GM18508 (cell line): Measurements from ENCODE around the gene ELMO1.

ENCODE experiments used
- ATAC-seq: cut with Tn5 transposase; IDR thresholded peaks from one replicate; pipeline ENCODE4 v1.9.1; 2021; ENCODE audit warnings: moderate number of reproducible peaks; ENCODE audit not compliant: insufficient read depth, unreplicated experiment

The ELMO1 gene

GRCh38 chr7:36944838-36945237 lies 503.8 kb downstream of the ELMO1 start:
- ATAC-seq: no peak

- ATAC-seq: no peak
These were observed 504.9 kb downstream of the ELMO1 start for GRCh38 chr7:36943591-36944435.

- no peak for ATAC-seq
These were observed 505.7 kb downstream of the ELMO1 start for GRCh38 chr7:36942955-36943354.

- ATAC-seq: no peak
These were observed 506.1 kb downstream of the ELMO1 start for GRCh38 chr7:36942541-36942940.

- ATAC-seq: no peak
These were observed 506.6 kb downstream of the ELMO1 start for GRCh38 chr7:36942025-36942424.

- ATAC-seq: no peak
These were observed 507.3 kb downstream of the ELMO1 start for GRCh38 chr7:36941359-36941758.

GRCh38 chr7:36939816-36940215 lies 508.8 kb downstream of the ELMO1 start:
- no peak for ATAC-seq

GRCh38 chr7:36937754-36938563 lies 510.7 kb downstream of the ELMO1 start:
- no peak for ATAC-seq

GRCh38 chr7:36931892-36932291 lies 516.8 kb downstream of the ELMO1 start:
- ATAC-seq: no peak

GRCh38 chr7:36929791-36930190 lies 518.9 kb downstream of the ELMO1 start:
- no peak for ATAC-seq

GRCh38 chr7:36928718-36929117 lies 519.9 kb downstream of the ELMO1 start:
- ATAC-seq: no peak

- no peak for ATAC-seq
These were observed 520.4 kb downstream of the ELMO1 start for GRCh38 chr7:36928311-36928710.

- no peak for ATAC-seq
These were observed 523.0 kb downstream of the ELMO1 start for GRCh38 chr7:36925691-36926090.

- ATAC-seq: no peak
These were observed 523.5 kb downstream of the ELMO1 start for GRCh38 chr7:36925207-36925606.

- no peak for ATAC-seq
These were observed 524.7 kb downstream of the ELMO1 start for GRCh38 chr7:36923943-36924436.

GRCh38 chr7:36923185-36923584 lies 525.5 kb downstream of the ELMO1 start:
- ATAC-seq: no peak

GRCh38 chr7:36920433-36920832 lies 528.2 kb downstream of the ELMO1 start:
- no peak for ATAC-seq

GRCh38 chr7:36919738-36920137 lies 528.9 kb downstream of the ELMO1 start:
- no peak for ATAC-seq

- no peak for ATAC-seq
These were observed 530.1 kb downstream of the ELMO1 start for GRCh38 chr7:36918591-36918990.

- no peak for ATAC-seq
These were observed 532.0 kb downstream of the ELMO1 start for GRCh38 chr7:36916619-36917018.

- no peak for ATAC-seq
These were observed 532.5 kb downstream of the ELMO1 start for GRCh38 chr7:36916116-36916515.
